ENCODE data around the gene PHYHD1. TPM values are rescaled to one million over a fixed set of nuclear protein-coding genes. Genes with fewer than 3 reads are reported as not detected.

Gene PHYHD1
- total and polyA plus RNA-seq, 2 donors (not counting 3 experiments of a cell fraction or from before 2014, with no cell fraction given), result 1.1 to 1.8 TPM

DNA sequence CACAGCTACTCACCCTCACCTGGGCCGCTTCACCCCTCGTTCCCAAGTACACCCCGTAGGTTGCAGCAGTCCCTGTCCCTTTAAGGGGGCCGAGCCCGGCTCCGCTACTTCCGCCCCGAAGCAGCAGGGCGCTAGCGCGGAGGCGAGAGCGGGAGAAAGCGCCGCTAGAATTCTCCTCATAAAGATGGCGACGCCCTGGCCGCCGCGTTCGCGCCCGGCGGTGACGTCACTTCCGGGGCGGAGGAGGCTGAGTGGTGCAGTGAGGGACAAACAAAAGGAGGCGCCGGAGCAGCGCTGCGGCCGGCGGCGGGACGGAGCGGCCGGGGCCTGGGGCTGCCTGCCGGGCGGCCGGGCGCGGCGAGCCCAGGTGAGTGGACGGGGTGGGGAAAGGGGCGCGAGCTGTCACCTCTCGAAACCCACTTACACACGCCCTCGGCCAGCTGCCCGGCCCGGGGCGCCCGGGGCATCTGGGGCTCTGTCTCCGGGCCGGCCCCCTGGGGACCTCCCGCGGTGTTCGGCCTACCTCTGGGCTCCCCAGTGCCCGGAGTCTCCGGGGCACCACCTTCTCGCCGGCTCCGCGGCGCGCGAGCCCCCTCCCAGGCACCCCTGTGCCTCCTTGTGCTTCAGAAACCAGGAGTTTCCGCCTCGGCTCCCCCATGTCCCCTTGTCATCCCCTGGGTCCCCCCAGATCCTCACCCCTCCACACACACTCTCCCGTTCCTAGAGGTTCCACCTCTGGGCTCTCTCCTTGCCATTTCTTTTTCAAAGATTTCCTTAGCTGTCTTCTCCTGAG, 38.7 kb upstream of the PHYHD1 start, which contains the start of the genes KYAT1 and LRRC8A:
Gene KYAT1, minus strand, starts transcription at position 67 of the 793 bp plus-strand sequence. CDS start 36,545 bp downstream, outside the sequence.
Gene LRRC8A, plus strand, starts transcription at position 250 of the 793 bp plus-strand sequence. CDS start 25,032 bp downstream, outside the sequence.
- Histone ChIP-seq H3K9ac (replicated peaks; ENCODE audit: extremely low read depth, insufficient read depth, low read length) (peak within 1 kb of the TSS; percentile 84), H3K79me2 (ENCODE audit: control insufficient read depth, insufficient read depth, low read length) (peaks cover 69% of the 10 kb centered on the region), H3K9me3 (replicated peaks; ENCODE audit: control insufficient read depth, insufficient read depth, low read length) (no peaks in the 10 kb centered on the region), H4K20me1 (replicated peaks; ENCODE audit: control insufficient read depth, extremely low read depth, insufficient read depth, low read length) (no peaks in the 10 kb centered on the region), H3K27ac (ENCODE audit: insufficient read depth, low read depth, low read length) (peak within 1 kb of the TSS; percentile 77), H3K4me3 (replicated peaks in 1 of 3; ENCODE audit: insufficient read depth in 1 of 3, low read depth in 1 of 3, low read length in 3 of 3) (peak within 1 kb of the TSS; percentile 83 to 91 (median 90)), H3K4me1 (ENCODE audit: control insufficient read depth, extremely low read depth, insufficient read depth, low read length) (peaks cover 41% of the 10 kb centered on the region), H3K9me1 (replicated peaks; ENCODE audit: control insufficient read depth, extremely low read depth, insufficient read depth, low read length) (no peaks in the 10 kb centered on the region), H2AFZ (ENCODE audit: low read depth, low read length) (peak within 1 kb of the TSS; percentile 83), H3K36me3 (ENCODE audit: control insufficient read depth in 2 of 2, extremely low read depth in 1 of 2, insufficient read depth in 2 of 2, low read length in 2 of 2) (peaks cover 0 to 5% of the 10 kb centered on the region in 2 experiments), H3K27me3 (ENCODE audit: control insufficient read depth in 2 of 2, insufficient read depth in 2 of 2, low read length in 2 of 2) (no peaks in the 10 kb centered on the region), H3K4me2 (ENCODE audit: insufficient read depth, low read length) (peak within 1 kb of the TSS; percentile 91)
- DNase-seq (ENCODE audit: low read depth, low spot score) (peak; percentile 96), FAIRE-seq (peak; percentile 98)
- ChIA-PET CTCF (interaction anchor here (0.9 to 1.4 kb wide), 4 partner anchors 9 to 64 kb away, joined by 3 to 6 read pairs (median 4); partner anchors contain the start of gene ENDOG), POLR2A (interaction anchor here (1.7 kb wide), 1 partner anchor 66 kb away, joined by 12 read pairs; no protein-coding TSS in a partner anchor)
- intact Hi-C loops (cut with micrococcal nuclease) (loop anchor here (1.0 to 5.0 kb wide), 4 partner anchors 19 to 65 kb away; partner anchors contain the start of genes DOLK and NUP188), dilution Hi-C loops (cut with MboI; ENCODE audit: extremely low pct_ligation_motif_present, low sequenced_read_pairs) (no loop called here)
- TF ChIP-seq POLR2AphosphoS5 (IDR thresholded peaks at IDR 0.05; ENCODE audit: insufficient read depth, low read depth, low read length) (peak; percentile 99), JUN (IDR thresholded peaks at IDR 0.05; ENCODE audit: borderline replicate concordance, insufficient read depth, insufficient read length, low read depth) (peak; percentile 74), POLR2A (IDR thresholded peaks at IDR 0.05; ENCODE audit: low read depth, low read length) (peak; percentile 98), GATA2 (IDR thresholded peaks at IDR 0.05; ENCODE audit: insufficient read depth, insufficient read length, low read depth, low read length) (no peak), FOS (IDR thresholded peaks at IDR 0.05; ENCODE audit: borderline replicate concordance, insufficient read depth, low read length) (peak; percentile 60)
- BruUV-seq (replicated peaks), result TSS peak; percentile 44
